ENCODE data around the gene KCMF1.

The KCMF1 gene

GRCh38 chr2:85032621-85033020, 61.7 kb downstream of the KCMF1 start:
- no peak for DNase-seq

- no peak for DNase-seq
Measured at GRCh38 chr2:85033388-85033787, 62.4 kb downstream of the KCMF1 start.

DNA sequence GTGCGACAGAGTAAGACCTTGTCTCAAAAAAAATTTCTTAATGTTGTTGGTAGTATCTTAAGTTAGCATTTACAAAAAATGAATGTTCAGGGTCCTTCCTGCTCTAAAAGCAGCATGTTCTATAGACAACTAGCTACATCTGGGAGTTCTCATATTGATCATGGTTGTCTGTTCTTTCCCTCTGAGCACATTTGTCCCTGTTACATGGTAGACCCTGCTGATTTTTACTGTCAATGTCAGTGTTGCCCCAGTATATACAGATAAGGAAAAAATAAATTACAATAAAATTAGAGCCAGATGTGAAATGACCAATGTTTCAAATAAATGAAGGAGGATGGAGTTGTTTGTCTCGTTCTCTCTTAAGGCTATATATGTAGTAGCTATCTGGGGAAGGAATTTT, 63.2 kb downstream of the KCMF1 start:
- DNase-seq = no peak

GRCh38 chr2:85037622-85038021, 66.7 kb downstream of the KCMF1 start:
- no peak for DNase-seq

DNA sequence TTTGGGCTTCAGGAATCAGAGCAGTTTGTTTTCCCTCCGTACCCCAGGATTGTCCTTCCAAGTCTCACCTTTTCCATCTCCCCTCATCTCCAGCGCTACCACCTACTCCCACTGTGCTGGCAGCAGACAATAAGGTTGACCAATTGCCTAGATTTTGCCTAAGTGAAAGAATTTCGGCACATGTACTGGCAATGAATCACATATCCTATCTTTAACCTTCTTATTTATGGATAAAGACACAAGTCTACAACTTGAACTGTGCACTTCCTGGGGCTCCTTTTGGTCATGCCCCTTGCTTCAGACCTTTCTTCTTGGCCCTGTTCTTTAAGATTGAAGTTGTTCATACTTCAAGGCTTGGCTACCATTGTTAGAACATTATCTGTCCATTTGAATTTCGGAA, 71.4 kb downstream of the KCMF1 start:
- DNase-seq = no peak

DNA sequence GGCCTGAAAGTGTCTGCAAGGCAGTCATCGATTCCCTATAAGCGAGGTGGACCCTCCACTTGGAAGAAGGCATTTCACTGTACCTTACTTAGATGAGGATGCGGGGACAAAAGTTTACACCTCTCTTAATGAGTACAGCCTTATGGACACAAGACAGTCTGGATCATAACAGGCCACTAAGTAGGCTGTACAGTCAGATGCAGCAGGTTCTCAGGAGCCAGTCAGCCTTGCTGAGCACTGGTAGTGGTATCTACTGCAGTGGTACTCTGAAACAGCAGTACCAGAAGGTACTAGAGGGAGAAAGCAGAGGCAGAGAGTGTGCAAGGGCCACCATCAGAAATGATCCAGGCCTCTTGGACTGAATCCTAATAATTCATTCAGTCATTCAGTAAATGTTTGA, 77.6 kb downstream of the KCMF1 start:
- DNase-seq = no peak

- DNase-seq = no peak
Measured at GRCh38 chr2:85049236-85049635, 78.3 kb downstream of the KCMF1 start.

DNA sequence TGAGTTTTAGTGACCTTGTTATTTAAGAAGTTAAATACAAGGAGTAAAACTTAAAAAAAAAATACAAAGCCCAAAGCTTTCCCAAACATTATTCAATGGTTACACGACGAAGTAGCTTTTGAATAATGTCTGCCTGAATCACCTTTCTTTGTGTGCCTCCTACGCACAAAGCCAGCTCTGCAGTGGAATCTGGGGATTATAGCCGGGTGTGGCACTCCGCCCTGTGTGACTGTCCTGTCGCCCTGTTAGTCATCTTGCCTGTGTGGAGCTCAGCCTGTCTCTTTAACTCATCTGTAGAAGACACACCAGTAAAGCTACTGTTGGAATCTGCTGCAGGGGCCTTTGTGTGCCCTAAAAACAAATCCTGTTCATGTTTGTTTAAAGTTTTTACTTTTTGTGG, 82.8 kb downstream of the KCMF1 start:
- DNase-seq = no peak

DNA sequence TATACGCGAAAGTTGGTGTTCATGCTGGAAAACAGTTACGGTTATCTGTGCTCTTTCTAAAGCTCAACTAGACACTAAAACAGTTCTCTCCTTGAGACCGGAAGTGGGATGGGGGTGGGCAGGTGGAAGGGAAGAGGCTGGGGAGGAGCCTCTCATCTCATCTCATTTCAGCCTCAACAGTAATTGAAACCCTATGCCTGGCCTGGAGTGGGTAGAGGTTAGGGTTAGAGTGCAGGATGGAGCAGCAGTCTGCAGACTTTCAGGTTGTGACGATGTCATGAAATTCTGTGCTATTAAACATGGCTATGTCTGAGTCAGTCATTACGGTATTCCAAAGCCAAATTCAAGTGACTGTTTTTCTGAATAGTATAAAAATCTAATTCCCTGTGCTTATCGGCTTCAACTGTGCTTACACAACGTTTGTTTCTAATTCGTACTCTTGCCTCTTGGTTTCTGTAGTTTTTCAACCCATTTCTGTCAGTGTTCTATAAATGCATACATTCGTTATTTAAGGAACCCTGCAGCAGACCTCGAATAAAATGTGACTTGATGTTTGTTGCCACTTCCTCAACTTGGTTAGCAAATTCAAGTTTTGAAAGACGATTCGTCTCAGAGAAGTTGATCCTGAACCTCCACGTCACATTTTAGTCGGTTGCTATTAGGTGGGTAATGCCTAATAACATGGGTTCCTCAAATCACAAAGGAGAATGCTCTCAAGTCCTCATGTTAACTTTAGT, 86.4 kb downstream of the KCMF1 start:
- no peak for DNase-seq

DNA sequence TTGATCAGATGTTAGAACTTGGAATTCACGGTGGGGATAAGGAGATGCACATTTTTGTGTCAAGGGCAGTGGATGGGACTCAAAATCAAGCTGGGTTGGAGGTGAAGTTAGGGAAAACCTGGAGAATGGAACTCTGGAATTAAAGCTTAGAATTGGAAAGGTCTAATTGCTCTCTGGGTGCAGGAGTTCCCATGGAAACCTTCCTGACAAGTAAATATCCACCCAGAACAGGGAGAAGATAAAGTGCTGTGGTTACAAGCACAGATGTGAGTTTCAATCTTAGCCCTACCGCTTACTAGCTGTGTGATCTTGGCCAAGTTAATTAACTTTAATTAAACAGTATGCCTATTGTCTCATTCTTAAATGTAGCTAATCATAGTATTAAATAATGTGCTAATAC, 90.9 kb downstream of the KCMF1 start:
- DNase-seq = no peak

DNA sequence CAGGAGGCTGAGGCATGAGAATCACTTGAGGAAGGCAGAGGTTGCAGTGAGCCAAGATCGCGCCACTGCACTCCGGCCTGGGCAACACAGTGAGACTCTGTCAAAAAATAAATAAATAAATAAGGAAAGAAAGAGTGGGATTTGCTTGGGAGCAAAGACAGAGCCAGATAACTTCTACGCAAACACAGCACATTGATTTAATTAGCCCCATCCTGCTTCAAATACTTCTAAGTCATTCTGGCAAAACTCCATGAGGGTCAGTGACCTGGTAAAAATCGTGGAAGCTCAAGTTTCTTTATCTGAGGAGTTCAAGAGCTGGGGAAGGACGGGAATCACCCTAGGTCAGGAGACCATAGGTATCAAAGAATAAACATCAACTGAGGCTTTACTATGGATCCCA, 91.6 kb downstream of the KCMF1 start:
- DNase-seq = no peak

GRCh38 chr2:85063981-85064599, 93.1 kb downstream of the KCMF1 start:
- no peak for DNase-seq

DNA sequence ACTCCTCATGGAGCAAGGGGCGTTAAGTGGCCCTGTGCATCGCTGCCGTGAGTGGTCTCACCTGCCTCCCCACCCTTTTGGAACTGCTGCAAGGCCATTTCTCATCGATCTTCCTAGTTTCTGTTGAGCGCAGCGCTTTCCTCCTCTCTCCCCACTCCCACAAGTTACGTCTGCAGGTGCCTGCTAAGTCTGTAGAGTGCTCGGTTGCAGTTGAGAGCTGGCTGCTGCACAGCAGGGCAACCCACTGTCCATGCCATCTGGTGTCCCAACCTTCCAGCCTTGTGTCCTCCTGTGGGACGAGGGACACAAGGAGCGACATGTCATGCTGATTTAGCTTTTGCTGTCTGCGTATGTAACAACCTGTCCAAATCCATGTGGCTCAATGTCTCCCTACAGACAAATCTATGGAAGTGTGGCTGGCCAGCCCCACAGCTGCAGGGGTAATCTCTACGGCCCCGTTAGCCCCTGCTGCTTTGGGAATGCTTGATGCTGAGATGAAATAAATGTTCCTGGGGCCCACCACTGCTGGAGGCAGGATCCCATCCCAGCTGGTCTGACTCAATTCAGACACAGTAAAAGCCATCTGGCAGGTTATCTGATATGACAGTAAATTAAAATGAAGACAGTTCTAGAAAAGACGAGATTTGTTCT, 94.1 kb downstream of the KCMF1 start:
- no peak for DNase-seq

DNA sequence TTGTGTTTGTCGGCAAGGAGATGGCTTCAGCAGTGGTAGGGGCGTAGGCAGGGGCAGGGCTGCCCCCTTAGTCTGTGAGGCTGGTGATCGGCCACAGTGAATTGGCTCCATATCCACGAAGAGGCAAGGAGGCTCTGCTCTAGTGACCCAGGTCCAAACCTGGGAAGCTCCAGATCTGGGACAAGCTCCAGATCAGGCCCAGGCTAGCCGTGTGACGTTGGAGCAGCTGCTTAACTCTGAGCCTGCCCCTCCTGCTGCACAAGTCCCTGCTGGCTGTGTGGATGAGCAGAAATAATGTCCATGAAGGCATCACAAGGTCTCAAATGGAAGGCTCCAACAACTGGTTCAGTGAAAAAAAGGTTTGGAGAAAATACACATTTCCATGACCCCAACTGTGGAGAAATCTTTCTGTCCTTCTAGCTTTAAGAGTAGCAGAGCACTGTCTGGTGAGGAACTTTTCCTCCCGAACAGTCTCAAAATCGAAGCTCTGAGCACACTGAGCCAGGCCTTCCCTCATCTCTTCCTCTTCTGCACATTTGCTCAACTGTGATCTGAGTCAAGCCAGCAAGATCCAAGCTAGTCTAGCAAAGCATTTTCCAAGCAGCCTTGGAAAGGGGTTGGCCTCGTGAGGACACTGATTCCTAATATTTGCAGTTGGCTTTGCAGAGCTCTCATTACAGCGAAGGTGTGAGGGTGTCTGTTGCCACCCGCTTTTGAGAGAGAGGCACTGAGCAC, 95.2 kb downstream of the KCMF1 start:
- no peak for DNase-seq

- DNase-seq = peak; percentile 47 to 56
Measured at GRCh38 chr2:85066874-85067351, 96.0 kb downstream of the KCMF1 start.

- DNase-seq = no peak
Measured at GRCh38 chr2:85071096-85071495, 100.1 kb downstream of the KCMF1 start.

DNA sequence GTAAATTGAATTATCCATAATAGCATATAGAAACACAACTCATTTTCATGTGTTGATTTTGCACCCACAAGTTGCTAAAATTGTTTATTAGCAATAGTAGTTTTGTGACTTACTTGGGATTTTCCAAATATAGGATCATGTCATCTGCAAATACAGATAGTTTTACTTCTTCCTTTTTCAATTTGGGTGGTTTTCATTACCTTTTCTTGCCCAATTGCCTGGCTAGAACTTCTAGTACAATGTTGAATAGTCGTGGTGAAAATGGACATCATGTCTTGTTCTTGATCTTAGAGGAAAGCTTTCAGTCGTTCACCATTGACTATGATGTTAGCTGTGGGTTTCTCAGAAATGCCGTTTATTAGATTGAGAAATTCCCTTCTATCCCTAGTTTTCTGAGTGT, 102.1 kb downstream of the KCMF1 start:
- DNase-seq = no peak

GRCh38 chr2:85076618-85077274, 105.8 kb downstream of the KCMF1 start:
- DNase-seq = no peak

DNA sequence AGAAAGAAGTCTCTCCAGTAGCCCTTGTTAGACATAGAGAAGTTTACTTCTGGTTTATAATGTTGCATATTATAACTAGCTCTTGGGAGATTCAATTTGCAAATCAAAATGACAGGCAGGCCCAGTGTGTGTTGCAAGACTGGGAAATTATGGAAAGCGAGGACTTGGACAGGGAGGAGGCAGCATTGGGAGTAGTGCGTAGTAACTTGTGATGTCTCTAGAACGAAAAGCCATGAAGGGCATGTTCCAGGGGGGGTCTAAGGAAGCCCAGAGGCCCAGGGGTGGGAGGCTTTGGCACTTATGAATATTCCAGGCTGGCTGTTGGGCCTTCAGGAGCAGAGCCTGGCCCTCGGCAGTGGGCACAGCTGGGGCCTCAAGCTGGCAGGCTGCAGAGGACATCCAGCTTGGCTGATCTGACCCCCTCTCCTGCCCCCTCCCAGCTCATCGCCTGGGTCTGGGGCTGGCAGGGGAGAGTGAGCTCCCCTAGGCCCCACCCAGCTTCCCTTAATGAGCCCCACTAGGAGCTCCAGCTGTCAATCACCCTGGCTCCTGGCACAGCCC, 107.0 kb downstream of the KCMF1 start:
- no peak for DNase-seq

- DNase-seq = no peak
Measured at GRCh38 chr2:85078536-85078935, 107.6 kb downstream of the KCMF1 start.

GRCh38 chr2:85083092-85083491, 112.1 kb downstream of the KCMF1 start:
- DNase-seq = no peak

GRCh38 chr2:85085563-85085962, 114.6 kb downstream of the KCMF1 start:
- DNase-seq = no peak

- DNase-seq = no peak
Measured at GRCh38 chr2:85087541-85087940, 116.6 kb downstream of the KCMF1 start.

Measured in stimulated activated CD4-positive, alpha-beta T cell treated with anti-CD3 and anti-CD28 coated beads, Interleukin-2, amount 100 ng/mL, for 48 hours (primary cell).